Esophagus (tissue), 2 donors: ENCODE results near the gene IL10RA. TPM values are rescaled to one million over a fixed set of nuclear protein-coding genes. Genes with fewer than 3 reads are reported as not detected.
"Not testable (repeated sequence)": the region's sequence is repeated elsewhere in the genome, so short reads cannot be mapped to it uniquely, and the experiment has no call there.

Experiments
- H3K27ac ChIP-seq, 2 donors: one replicate each; pipeline ENCODE4 v1.5.1; 2013; ENCODE audit warnings: low read depth in 2 of 2, mild to moderate bottlenecking in 2 of 2, inconsistent platforms in 1 of 2, low read length in 1 of 2, moderate library complexity in 1 of 2
- H3K27me3 ChIP-seq, 2 donors: one replicate each; pipeline ENCODE4 v1.6.1; 2013; ENCODE audit warnings: low read length in 2 of 2, control low read depth in 1 of 2, mild to moderate bottlenecking in 1 of 2; ENCODE audit not compliant: insufficient read depth in 2 of 2, control insufficient read depth in 1 of 2
- H3K36me3 ChIP-seq, 2 donors: one replicate each; pipeline ENCODE4 v1.6.1; 2013; ENCODE audit warnings: low read length in 1 of 2; ENCODE audit not compliant: control insufficient read depth in 2 of 2, insufficient read depth in 2 of 2
- H3K4me1 ChIP-seq, 2 donors: one replicate each; pipeline ENCODE4 v1.6.1; 2013; ENCODE audit warnings: low read length in 1 of 2; ENCODE audit not compliant: control insufficient read depth in 2 of 2, insufficient read depth in 2 of 2
- H3K4me3 ChIP-seq, 2 donors: one replicate each; pipeline ENCODE4 v1.5.1; 2013; ENCODE audit warnings: low read length in 2 of 2, mild to moderate bottlenecking in 2 of 2, low read depth in 1 of 2, moderate library complexity in 1 of 2
- H3K9me3 ChIP-seq, 2 donors: one replicate each; pipeline ENCODE4 v1.6.1; 2013; ENCODE audit warnings: mild to moderate bottlenecking in 2 of 2, low read depth in 1 of 2, low read length in 1 of 2, moderate library complexity in 1 of 2; ENCODE audit not compliant: control insufficient read depth in 2 of 2, insufficient read depth in 1 of 2
- WGBS, 2 donors: extraction: QIAGEN DNeasy Blood & Tissue Kit; methylation state at CpG; one replicate each; pipeline ENCODE4 v1.1.7; 2013; 5-methylcytosine and 5-hydroxymethylcytosine counted together
- polyA plus RNA-seq, 2 donors: library from polyadenylated mRNA; stranded (reverse); fragments of 200-250 nt; gene quantifications; one replicate each; pipeline ENCODE4 v1.2.3, GENCODE V29; 2013
- donor health status: healthy with polysubstance abuse.
- donor health status: Bipolar disorder and iron deficiency.

Gene IL10RA
- polyA plus RNA-seq, 2 donors: 2.0 to 2.2 TPM

GRCh38 chr11:117976445-117976844, 9.7 kb upstream of the IL10RA start:
- no peak overlapping the region for H3K4me3 ChIP-seq
- no peaks in the 10 kb centered on the region for H3K27me3 ChIP-seq
- 92% methylated on average over 4 of the region's 4 CpGs for WGBS, 2 donors
- H3K36me3 ChIP-seq: no peaks in the 10 kb centered on the region
- H3K4me1 ChIP-seq: peaks cover 0 to 7% of the 10 kb centered on the region in 2 donors
- no peaks in the 10 kb centered on the region for H3K9me3 ChIP-seq
- no peak overlapping the region for H3K27ac ChIP-seq

GRCh38 chr11:117977029-117977428, 9.2 kb upstream of the IL10RA start:
- Histone ChIP-seq H3K36me3 (no peaks in the 10 kb centered on the region), H3K4me3 (no peak overlapping the region), H3K4me1 (peaks cover 0 to 7% of the 10 kb centered on the region in 2 donors), H3K27me3 (no peaks in the 10 kb centered on the region), H3K27ac (no peak overlapping the region), H3K9me3 (no peaks in the 10 kb centered on the region)
- WGBS, 2 donors: 82 to 86% methylated on average over 5 of the region's 5 CpGs

- not testable (repeated sequence) for H3K4me3 ChIP-seq, H3K9me3 ChIP-seq, H3K36me3 ChIP-seq, H3K27ac ChIP-seq, H3K27me3 ChIP-seq, H3K4me1 ChIP-seq
- 89 to 90% methylated on average over 23 of the region's 23 CpGs for WGBS, 2 donors
These were observed 8.5 kb upstream of the IL10RA start for GRCh38 chr11:117977612-117978264.

GRCh38 chr11:117978291-117978910, 7.8 kb upstream of the IL10RA start:
- H3K9me3 ChIP-seq: not testable (repeated sequence)

GRCh38 chr11:117978991-117979390, 7.2 kb upstream of the IL10RA start:
- Histone ChIP-seq H3K9me3 (no peaks in the 10 kb centered on the region), H3K4me1 (peaks cover 0 to 7% of the 10 kb centered on the region in 2 donors), H3K4me3 (no peak overlapping the region), H3K36me3 (no peaks in the 10 kb centered on the region), H3K27me3 (no peaks in the 10 kb centered on the region), H3K27ac (no peak overlapping the region)
- 72 to 78% methylated on average over 4 of the region's 4 CpGs for WGBS, 2 donors

More at GRCh38 chr11:117978291-117978910, 7.8 kb upstream of the IL10RA start:
- not testable (repeated sequence) for H3K27ac ChIP-seq, H3K36me3 ChIP-seq, H3K4me1 ChIP-seq, H3K27me3 ChIP-seq, H3K4me3 ChIP-seq
- WGBS, 2 donors: 91 to 94% methylated on average over 22 to 36 of the region's 36 CpGs

- H3K9me3 ChIP-seq: no peaks in the 10 kb centered on the region
- WGBS, 2 donors: 74 to 76% methylated on average over 7 of the region's 7 CpGs
- H3K4me1 ChIP-seq: peaks cover 0 to 7% of the 10 kb centered on the region in 2 donors
- no peak overlapping the region for H3K4me3 ChIP-seq
- no peaks in the 10 kb centered on the region for H3K27me3 ChIP-seq
- H3K27ac ChIP-seq: no peak overlapping the region
- no peaks in the 10 kb centered on the region for H3K36me3 ChIP-seq
These were observed 6.5 kb upstream of the IL10RA start for GRCh38 chr11:117979481-117980211.

- no peaks in the 10 kb centered on the region for H3K9me3 ChIP-seq
- H3K27me3 ChIP-seq: no peaks in the 10 kb centered on the region
- no peaks in the 10 kb centered on the region for H3K36me3 ChIP-seq
- no peak overlapping the region for H3K4me3 ChIP-seq
- no peak overlapping the region for H3K27ac ChIP-seq
- peaks cover 0 to 7% of the 10 kb centered on the region in 2 donors for H3K4me1 ChIP-seq
- 36 to 40% methylated on average over 2 of the region's 2 CpGs for WGBS, 2 donors
These were observed 5.9 kb upstream of the IL10RA start for GRCh38 chr11:117980280-117980679.

- H3K9me3 ChIP-seq: no peaks in the 10 kb centered on the region
- 88 to 89% methylated on average over 3 of the region's 3 CpGs for WGBS, 2 donors
- no peak overlapping the region for H3K27ac ChIP-seq
- no peak overlapping the region for H3K4me3 ChIP-seq
- H3K4me1 ChIP-seq: peaks cover under 1 to 7% of the 10 kb centered on the region in 2 donors
- no peaks in the 10 kb centered on the region for H3K36me3 ChIP-seq
- no peaks in the 10 kb centered on the region for H3K27me3 ChIP-seq
These were observed 5.5 kb upstream of the IL10RA start for GRCh38 chr11:117980720-117981119.

GRCh38 chr11:117983163-117983475, 3.1 kb upstream of the IL10RA start:
- no peak overlapping the region for H3K4me3 ChIP-seq
- H3K9me3 ChIP-seq: no peaks in the 10 kb centered on the region
- no peak overlapping the region for H3K27ac ChIP-seq
- no peaks in the 10 kb centered on the region for H3K27me3 ChIP-seq
- 91 to 92% methylated on average over 3 of the region's 3 CpGs for WGBS, 2 donors
- peaks cover 9 to 12% of the 10 kb centered on the region in 2 donors for H3K4me1 ChIP-seq
- H3K36me3 ChIP-seq: no peaks in the 10 kb centered on the region
